Islet precursor cell (in vitro differentiated cells): ENCODE data around the gene PSAPL1.

Source experiments
- DNase-seq: peaks from one replicate; pipeline ENCODE4 v3.0.0-alpha.2; 2018

The PSAPL1 gene

DNA sequence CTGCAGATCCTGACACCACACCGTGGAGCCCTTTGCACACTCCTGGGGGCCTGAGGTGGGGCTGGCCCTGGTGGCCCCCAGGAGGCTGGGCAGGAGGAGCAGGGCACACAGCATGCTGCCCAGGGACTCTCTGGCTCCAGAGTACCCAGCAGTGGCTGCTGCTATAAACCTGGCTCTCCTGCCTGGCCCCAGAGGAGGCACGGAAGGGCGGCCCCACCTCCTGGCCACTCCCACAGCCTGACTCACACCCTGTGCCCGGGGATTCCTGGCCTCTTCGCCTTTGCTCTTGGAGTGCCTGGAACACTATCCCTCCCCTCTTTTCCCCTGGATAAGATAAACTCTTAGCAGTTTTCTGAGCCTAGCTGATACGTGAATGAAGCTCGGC lies at the start of gene PSAPL1:
Gene PSAPL1 (minus strand): TSS at position 165 of the 385 bp plus-strand sequence. CDS start 51 bp downstream, at position 114.
- DNase-seq = peak; percentile 92

DNA sequence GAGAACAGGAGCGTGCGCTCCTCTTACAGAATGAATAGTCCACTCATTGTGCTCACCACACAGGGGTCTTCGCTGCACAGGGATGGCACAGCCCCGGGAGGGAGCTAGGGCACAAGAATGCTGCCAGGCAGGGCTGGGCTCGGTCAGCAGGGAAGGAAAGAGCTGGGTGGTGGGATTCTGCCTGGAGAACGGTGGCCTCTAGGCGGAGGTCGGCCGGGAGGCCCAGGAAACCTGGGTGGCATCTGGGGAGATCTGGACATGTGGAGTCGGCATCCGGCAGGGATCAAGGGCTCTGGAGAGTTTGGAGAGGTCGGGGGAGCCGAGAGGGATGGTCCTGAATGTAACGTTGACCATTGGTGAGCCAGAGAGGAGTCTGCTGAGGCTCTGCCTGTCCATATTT lies 46.5 kb upstream of the PSAPL1 start:
- no peak for DNase-seq

GRCh38 chr4:7480423-7480822 lies 45.7 kb upstream of the PSAPL1 start:
- DNase-seq = no peak

DNA sequence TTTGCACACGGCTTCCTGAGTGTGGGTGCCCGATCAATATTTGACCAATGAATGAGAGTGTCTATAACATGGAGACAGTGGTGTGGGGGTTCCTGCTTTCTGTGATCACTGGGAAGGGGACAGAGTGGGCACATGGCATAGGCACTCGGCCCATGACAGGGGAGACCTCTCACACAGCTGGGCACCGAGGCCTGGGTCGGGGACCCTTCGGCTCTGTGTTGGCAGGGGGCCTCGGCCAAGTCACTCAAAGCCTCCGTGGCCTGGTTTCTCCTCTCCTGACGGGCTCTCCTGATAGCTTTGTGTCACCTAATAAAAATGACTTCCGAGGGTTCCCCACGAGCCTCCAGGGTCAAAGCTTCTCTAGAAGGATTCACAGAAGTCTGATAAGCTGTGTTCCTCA lies 43.9 kb upstream of the PSAPL1 start:
- no peak for DNase-seq

DNA sequence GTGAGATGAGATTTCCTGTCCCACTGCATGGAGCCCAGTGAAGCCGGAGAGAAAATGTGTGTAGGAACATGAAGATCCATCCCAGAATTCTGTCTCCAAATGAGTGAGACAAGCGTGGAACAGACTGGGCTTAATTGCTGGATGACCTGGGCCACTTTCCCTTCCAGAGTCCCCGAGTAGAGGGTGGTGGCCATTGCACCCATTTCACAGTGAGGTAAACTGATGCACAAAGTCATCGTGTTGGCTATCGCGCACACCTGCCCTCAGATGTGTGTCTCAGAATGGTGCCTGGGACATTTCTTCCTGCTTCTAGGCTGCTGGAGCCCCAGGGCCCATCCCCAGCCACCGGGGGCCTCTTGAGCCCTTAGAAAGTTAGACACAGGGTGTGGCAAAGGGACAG lies 43.0 kb upstream of the PSAPL1 start:
- DNase-seq = no peak

DNA sequence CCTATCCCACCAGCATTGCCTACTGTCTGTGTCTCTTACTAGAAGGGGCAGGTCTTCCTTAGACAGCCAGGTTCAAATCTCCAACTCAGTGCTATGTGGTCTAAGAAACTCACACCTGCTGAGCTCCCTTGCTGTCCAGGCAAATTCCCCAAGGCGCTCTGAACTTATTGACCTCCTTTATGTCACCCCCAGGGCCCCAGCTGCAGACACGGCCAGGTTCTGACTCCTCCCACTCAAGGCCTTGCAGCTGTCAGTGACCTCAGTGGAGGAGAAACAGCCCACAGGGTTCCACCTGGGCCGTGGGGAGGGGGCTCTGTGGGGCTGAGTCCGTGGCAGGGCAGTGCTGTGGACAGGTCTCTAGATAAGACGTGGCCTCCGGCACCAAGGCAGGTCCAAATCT lies 42.1 kb upstream of the PSAPL1 start:
- DNase-seq = no peak

GRCh38 chr4:7475207-7475606 lies 40.5 kb upstream of the PSAPL1 start:
- DNase-seq = no peak

GRCh38 chr4:7474320-7474719 lies 39.6 kb upstream of the PSAPL1 start:
- no peak for DNase-seq

GRCh38 chr4:7473081-7473480 lies 38.4 kb upstream of the PSAPL1 start:
- DNase-seq = no peak

DNA sequence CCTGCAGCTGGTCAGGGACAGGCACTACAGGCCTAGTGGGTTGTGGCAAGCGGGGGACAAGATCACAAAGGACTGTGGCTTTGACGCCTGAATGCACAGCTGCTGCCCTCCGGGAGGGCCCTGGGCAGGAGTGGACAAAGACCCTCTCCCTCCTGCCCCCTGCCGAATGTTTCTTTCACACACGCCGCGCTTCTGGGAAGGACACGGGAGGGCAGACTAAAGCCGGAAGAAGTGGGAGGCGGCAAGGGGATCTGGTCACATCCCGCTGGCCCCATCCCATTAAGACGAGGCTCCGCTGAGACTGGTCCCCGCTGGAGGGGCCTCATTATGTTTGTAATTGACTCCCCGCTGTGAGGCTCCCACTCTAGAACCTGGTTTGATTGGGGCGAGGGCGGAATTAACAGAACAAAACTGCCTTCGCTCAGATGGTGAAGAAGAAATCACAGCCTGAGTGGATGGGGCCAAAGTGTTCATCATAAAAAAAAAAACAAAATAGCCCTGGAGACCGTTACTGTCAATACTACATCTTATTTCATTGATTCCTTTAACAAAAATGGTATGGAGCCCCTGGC lies 37.8 kb upstream of the PSAPL1 start:
- no peak for DNase-seq

DNA sequence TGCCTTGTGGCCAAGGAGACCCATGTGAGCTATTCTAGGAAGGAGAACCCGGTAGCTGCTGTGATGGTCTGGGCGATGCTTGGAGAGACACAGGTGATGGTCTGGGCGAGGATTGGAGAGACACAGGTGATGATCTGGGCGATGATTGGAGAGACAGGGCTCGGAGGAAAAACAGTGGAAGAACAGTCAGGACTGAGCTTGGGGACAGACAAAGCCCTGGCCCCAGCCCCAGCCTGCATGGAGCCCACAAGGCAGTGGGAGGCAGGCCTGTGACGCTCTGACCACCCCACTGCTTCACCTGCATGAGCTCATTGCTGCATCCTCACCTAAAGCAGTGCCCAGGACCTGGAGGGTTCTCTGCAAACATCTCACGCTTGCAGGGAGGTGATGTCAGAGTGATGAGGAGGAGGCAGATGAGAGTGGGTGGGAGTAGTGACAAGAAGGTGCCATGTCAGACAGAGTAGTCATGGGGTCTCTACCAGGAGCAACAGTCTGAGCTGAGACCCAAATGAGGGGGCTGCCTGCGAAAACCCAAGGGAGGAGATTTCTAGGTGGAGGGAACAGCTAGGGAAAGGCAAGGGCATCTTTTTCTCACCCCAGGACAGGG lies 35.9 kb upstream of the PSAPL1 start:
- no peak for DNase-seq

- no peak for DNase-seq
These were observed 35.4 kb upstream of the PSAPL1 start for GRCh38 chr4:7470111-7470510.

DNA sequence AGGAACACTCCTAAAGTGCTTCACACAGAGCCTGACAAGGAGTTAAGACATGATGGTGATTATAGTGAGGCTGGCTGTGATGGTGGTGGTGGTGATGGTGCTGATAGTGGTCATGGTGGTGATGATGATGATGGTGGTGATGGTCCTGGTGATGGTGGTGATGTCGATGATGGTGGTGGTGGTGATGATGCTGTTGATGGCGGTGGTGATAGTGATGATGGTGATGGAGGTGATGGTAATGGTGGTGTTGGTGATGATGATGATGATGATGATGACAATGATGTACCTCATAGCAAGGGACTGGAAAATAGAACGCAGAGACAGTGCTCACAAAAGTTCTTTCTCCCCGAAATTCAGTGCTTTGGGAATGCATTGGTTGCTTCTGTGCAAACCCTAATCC lies 34.3 kb upstream of the PSAPL1 start:
- DNase-seq = no peak

DNA sequence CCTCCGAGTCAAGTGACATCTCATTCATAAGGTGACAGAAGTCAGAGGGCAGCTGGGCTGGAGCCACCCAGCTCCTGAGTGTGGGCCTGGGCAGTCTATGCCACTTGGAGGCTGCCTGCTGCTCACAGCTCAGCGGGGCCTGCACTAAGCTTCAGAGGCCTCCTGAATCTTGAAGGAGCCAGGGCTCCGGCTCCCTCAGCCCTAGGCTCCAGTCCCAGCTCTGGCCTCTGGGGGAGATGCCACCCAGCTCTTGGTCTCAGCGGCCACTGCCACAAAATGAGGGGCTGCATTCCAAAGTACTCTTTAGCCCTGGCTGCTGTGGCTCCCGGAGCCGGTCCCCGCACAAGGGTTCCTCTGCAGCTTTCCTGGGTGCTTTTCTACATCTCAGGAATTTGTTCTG lies 32.7 kb upstream of the PSAPL1 start:
- DNase-seq = no peak

DNA sequence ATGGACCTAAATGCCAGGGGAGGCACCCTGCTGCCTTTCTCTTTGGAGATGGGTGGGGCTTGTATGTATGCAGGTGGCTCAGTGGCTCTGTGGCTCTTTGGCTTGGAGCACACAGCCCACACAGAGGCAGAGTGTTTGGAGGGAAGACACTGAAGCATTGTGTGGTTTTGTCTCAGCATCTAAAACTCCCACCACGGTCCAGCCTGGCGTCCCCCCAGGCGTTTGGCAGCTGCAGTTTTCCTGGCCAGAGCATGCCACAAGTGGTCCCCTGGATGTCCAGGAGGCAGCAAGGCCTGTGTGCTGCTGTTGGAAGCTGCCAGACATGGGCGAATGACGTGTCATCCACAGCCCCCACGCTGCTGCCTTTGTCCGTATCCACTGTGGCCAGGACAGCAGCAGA lies 32.2 kb upstream of the PSAPL1 start:
- no peak for DNase-seq

DNA sequence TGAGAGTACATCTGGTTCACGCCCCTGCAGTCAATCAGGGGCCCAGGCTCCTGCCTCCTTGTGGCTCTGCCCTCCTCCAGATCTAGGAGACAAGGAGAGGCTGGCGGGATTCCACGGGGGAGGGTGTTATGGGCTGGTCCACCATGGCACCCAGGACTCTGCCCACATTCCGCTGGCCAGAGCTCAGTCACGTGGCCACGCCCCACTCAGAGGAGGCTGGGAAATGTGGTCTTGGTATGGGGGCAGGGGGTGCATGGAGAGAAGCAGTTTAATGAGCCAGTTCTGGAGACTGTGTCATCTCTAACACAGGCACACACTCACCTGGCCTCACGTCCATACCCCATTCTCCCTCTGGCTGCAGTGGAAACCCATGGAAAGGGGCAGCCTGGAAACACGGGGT lies 31.5 kb upstream of the PSAPL1 start:
- DNase-seq = no peak

- no peak for DNase-seq
These were observed 30.3 kb upstream of the PSAPL1 start for GRCh38 chr4:7465017-7465416.

DNA sequence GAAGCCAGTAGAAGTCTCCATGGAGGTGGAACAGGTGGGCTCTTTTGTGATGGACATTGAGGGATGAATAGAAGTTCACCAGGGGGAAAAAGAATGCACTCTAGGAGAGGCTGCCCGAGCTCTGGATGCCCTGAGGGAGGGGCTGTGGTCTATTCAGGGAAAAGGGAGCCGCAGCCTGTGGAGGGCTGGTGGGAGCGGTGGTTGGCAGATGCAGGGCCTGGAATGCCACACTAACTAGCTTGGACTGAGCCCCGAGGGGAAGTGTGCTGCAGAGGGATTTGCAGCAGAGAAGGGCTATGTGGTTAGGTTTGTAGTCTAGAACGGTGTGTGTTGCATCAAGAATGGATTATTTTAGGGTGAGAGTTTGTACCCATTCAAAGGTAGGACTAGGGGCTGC lies 29.5 kb upstream of the PSAPL1 start:
- peak; percentile 84 for DNase-seq

DNA sequence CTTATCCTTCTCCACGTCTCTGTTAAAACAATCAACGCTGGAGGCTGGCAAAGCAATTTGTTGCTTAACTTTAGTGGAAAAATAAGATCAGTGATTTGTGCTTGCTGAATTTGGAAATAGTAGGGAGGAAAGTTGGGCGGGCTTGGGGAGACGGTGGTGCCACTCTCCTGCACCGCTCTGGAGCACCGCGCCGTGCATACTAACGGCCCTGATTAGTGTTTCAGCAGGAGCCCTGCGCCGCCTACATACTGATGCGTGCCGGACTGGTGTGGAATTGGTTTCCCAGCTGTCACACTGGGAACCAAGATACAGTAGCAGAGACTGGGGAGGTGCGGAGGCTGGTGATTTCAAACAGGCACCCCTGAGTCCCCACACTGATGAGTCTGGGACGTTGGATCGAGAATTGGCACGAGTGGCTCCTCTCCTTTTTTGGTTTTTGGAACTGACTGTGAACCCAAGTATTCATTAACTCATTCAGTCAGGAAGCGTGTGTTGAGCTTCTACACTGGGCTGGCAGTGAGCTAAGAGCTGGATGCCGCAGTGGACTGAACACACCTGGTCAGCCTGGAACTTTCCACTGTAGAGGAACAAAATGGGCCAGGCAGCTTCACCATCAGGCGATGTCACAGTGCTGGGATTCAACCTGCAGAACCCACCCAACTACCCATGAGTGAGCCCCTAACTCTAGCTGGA lies 29.0 kb upstream of the PSAPL1 start:
- no peak for DNase-seq

- peak; percentile 94 for DNase-seq
These were observed 27.8 kb upstream of the PSAPL1 start for GRCh38 chr4:7462509-7462971.

DNA sequence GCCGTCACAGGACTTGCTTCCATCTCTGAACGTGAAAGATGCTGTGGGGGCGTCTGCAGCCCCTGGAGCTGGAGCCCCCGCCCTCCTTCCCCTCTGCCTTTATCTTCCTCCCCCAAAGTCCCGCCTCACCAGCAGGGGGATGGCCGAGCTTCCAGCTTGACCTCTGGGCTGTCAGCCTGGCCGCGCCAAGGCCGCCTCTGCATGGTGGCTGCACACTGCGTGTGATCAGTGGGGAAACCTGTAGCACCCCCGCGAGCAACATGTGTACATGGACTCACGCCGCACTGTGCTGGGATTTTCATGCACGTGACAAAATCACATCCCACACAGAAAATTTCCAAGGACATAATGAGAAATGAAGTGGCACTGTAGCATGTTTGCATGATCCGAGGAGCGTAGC lies 26.5 kb upstream of the PSAPL1 start:
- DNase-seq = no peak

GRCh38 chr4:7460566-7460965 lies 25.8 kb upstream of the PSAPL1 start:
- no peak for DNase-seq

DNA sequence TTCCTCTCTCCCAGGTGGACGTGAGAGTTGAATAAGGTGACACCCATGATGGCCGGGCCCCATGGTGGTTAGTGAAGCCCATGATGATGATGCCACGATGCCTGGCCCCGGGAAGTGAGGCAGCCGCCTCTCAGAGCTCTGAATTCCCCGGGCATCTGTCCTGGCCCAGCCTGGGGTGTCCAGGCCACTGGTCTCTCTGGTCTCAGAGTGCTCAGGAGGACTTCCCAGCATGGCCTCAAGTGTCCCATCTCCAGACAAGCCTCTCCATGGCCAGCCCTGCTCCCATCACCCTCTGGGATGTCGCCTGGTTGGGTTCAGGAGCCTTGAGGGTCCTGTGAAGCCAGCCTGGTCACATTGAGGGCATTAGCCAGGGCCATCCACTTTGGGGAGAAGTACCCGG lies 24.7 kb upstream of the PSAPL1 start:
- DNase-seq = no peak

GRCh38 chr4:7458477-7458876 lies 23.7 kb upstream of the PSAPL1 start:
- no peak for DNase-seq

DNA sequence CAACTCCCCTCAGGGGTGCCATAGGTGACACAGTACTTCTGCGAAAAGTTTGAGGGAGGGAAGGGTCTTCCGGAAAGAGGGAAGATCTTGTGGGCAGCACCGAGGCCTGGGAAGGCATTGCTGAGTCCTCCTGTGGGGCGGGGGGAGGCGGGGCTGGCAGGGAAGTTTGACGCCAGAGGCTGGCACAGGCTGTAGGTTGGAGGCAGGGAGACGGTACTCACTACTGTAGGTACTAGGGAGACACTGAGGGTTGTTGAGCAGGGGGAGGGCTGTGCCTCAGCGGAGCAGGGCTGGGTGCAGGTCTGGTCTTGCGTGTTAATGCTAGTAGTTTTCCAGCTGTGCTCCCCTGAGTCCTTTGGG lies 23.3 kb upstream of the PSAPL1 start:
- no peak for DNase-seq
